Prostate gland (tissue), 2 donors: Measurements from ENCODE around the gene WRNIP1. TPM values are rescaled to one million over a fixed set of nuclear protein-coding genes. Genes with fewer than 3 reads are reported as not detected.
A peak's percentile ranks its signal among the peaks of the same experiment; 100 is the strongest.

Experiments
- DNase-seq: peaks from one replicate; pipeline ENCODE4 v3.0.0-alpha.2; 2019; ENCODE audit warnings: low spot score
- H3K27ac ChIP-seq, 2 donors: fragments of 200-600 bp; sonication (generic); 2 replicates each; pipeline ENCODE4 v1.5.1; 2017 to 2019
- H3K27me3 ChIP-seq: fragments of 200-600 bp; sonication (generic); replicated peaks from 2 replicates; pipeline ENCODE4 v1.5.1; 2019; ENCODE audit not compliant: insufficient read depth
- H3K36me3 ChIP-seq, 2 donors: fragments of 200-600 bp; sonication (generic); 1 replicate in 1 of 2; 2 replicates in 1 of 2; pipeline versions ENCODE4 v1.5.1 to v1.8.1; 2017 to 2019
- H3K4me1 ChIP-seq: fragments of 200-600 bp; sonication (generic); replicated peaks from 2 replicates; pipeline ENCODE4 v1.5.1; 2019
- H3K4me3 ChIP-seq, 2 donors: fragments of 200-600 bp; sonication (generic); 2 replicates each; pipeline ENCODE4 v1.5.1; 2017 to 2019
- H3K9me3 ChIP-seq: fragments of 200-600 bp; sonication (generic); 2 replicates; pipeline ENCODE4 v1.5.1; 2017
- POLR2A ChIP-seq: fragments of 450-650 bp; IDR thresholded peaks from one replicate; pipeline ENCODE4 v1.6.1; 2016; ENCODE audit warnings: antibody characterized with exemption, mild to moderate bottlenecking
- POLR2AphosphoS5 ChIP-seq: sonication (generic); formaldehyde crosslinking; IDR thresholded peaks from one replicate; pipeline ENCODE4 v1.6.1; 2017; ENCODE audit warnings: antibody characterized with exemption
- WGBS: methylation state at CpG from one replicate; pipeline ENCODE4 v1.1.5; 2018; 5-methylcytosine and 5-hydroxymethylcytosine counted together
- intact Hi-C: fragments of 100-400 bp; cut with DNase I; formaldehyde crosslinking; loops from one replicate; pipeline ENCODE4 v1.14.2; 2022
- total RNA-seq, 2 donors: library from RNA; depleted of rRNA; stranded (reverse); fragments of >200 nt; gene quantifications; one replicate each; pipeline ENCODE4 v1.1.0, GENCODE V29; 2016
- TF ChIP-seq, protein P1 (sequence below), 4 experiments: fragments of 200-600 bp in 2 of 4; fragments of 450-650 bp in 2 of 4; sonication (generic) in 2 of 4; IDR thresholded peaks; 1 replicate in 3 of 4; 2 replicates in 1 of 4; pipeline ENCODE4 v1.5.1; 2016 to 2019; ENCODE audit warnings: antibody characterized with exemption in 4 of 4, mild to moderate bottlenecking in 2 of 4, moderate library complexity in 2 of 4

The WRNIP1 gene
- total RNA-seq, 2 donors from 2014 or later, result 89.6 to 90.0 TPM

DNA sequence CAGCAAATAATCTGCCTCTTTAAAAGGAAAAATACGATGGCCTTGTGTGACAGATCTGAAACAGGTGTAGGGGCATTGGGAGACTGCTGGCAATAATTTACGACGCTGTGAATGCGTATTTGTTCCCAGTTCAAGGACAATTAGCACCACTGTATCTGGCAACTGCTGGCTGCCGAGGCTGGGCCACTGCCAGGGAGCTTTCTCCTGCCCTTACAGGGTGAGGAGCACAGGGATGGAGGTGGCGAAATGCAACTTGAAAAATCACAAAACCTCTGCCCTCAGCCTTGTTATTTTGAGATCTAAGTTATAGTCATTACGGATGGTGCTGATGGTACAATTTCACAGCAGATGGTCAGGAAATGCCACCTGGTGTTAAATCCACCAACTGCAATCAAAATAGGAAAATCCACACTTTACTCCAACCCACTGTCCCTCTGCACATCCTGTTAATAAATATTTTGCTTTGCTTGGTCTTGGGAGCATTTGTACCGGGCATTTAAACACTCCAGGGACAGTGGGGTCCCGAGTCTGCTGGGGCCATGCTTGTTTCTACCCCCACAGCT, 20.9 kb upstream of the WRNIP1 start:
- H3K27me3 ChIP-seq, result no peaks in the 10 kb centered on the region
- 22% methylated on average over 9 of the region's 9 CpGs for WGBS
- intact Hi-C loops, result no loop called here
- no peaks in the 10 kb centered on the region for H3K36me3 ChIP-seq
- TF ChIP-seq POLR2A (no peak), POLR2AphosphoS5 (no peak)
- TF ChIP-seq, protein P1, sequence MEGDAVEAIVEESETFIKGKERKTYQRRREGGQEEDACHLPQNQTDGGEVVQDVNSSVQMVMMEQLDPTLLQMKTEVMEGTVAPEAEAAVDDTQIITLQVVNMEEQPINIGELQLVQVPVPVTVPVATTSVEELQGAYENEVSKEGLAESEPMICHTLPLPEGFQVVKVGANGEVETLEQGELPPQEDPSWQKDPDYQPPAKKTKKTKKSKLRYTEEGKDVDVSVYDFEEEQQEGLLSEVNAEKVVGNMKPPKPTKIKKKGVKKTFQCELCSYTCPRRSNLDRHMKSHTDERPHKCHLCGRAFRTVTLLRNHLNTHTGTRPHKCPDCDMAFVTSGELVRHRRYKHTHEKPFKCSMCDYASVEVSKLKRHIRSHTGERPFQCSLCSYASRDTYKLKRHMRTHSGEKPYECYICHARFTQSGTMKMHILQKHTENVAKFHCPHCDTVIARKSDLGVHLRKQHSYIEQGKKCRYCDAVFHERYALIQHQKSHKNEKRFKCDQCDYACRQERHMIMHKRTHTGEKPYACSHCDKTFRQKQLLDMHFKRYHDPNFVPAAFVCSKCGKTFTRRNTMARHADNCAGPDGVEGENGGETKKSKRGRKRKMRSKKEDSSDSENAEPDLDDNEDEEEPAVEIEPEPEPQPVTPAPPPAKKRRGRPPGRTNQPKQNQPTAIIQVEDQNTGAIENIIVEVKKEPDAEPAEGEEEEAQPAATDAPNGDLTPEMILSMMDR (IDR thresholded peaks at IDR 0.05), result peak in 2 of 4 experiments; percentile 28 to 32
- H3K27ac ChIP-seq, result peak overlapping the region in 1 of 2 donors; percentile 22
- DNase-seq, result no peak
- no peaks in the 10 kb centered on the region for H3K9me3 ChIP-seq
- H3K4me3 ChIP-seq, result no peak overlapping the region
- H3K4me1 ChIP-seq, result peaks cover 4% of the 10 kb centered on the region

DNA sequence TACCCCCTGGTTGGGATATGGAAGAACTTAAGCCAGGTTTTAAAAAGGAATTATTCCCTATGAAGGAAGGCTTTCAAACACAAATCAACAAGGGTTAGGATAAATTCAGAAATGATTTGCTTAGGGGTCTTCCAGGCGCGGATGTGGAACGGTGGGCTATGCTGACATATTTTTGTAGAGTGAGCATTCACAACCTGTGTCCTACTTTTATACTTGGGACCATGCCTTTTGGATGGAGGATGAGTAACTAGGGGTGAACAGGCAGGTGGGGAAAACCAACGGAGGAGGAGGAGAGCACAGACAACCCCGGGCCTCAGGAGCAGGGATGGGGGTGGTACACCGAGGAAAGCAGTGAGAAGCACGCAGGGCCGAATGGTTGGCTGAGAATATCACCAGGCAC, 20.4 kb upstream of the WRNIP1 start:
- H3K27me3 ChIP-seq, result no peaks in the 10 kb centered on the region
- DNase-seq, result no peak
- no peak for TF ChIP-seq POLR2A
- no peak for TF ChIP-seq POLR2AphosphoS5
- TF ChIP-seq, protein P1 (IDR thresholded peaks at IDR 0.05), result no peak
- no peaks in the 10 kb centered on the region for H3K36me3 ChIP-seq
- intact Hi-C loops, result loop anchor here (5.0 kb wide), 1 partner anchor 1147 kb away; no protein-coding TSS in a partner anchor
- H3K27ac ChIP-seq, result no peak overlapping the region
- H3K9me3 ChIP-seq, result no peaks in the 10 kb centered on the region
- peaks cover 4% of the 10 kb centered on the region for H3K4me1 ChIP-seq
- WGBS, result 93% methylated on average over 8 of the region's 8 CpGs
- H3K4me3 ChIP-seq, result no peak overlapping the region

DNA sequence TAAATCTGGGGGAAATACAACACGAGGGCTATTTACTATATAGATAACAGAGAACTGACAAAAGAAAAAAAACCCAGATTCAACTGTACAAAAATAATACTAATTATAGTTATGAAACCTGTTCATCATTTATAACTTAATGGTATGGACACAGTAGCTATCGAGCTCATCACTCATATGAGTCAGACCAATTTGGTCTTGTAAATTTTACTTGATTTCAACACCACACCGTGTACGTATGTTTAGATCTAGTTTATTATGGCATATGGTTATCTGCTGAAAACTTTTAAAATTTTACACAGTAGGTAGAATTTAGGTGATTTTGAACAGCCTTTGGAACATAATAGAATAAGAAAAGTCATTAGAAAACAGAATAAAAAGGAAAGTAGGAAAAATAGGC, 19.9 kb upstream of the WRNIP1 start:
- no peak overlapping the region for H3K27ac ChIP-seq
- intact Hi-C loops, result loop anchor here (5.0 kb wide), 1 partner anchor 1148 kb away; no protein-coding TSS in a partner anchor
- no peaks in the 10 kb centered on the region for H3K36me3 ChIP-seq
- H3K27me3 ChIP-seq, result no peaks in the 10 kb centered on the region
- H3K4me3 ChIP-seq, result no peak overlapping the region
- H3K4me1 ChIP-seq, result peaks cover 4% of the 10 kb centered on the region
- WGBS, result 95% methylated on average over 4 of the region's 4 CpGs
- TF ChIP-seq POLR2A, result no peak
- TF ChIP-seq, protein P1 (IDR thresholded peaks at IDR 0.05), result no peak
- TF ChIP-seq POLR2AphosphoS5, result no peak
- no peak for DNase-seq
- no peaks in the 10 kb centered on the region for H3K9me3 ChIP-seq

DNA sequence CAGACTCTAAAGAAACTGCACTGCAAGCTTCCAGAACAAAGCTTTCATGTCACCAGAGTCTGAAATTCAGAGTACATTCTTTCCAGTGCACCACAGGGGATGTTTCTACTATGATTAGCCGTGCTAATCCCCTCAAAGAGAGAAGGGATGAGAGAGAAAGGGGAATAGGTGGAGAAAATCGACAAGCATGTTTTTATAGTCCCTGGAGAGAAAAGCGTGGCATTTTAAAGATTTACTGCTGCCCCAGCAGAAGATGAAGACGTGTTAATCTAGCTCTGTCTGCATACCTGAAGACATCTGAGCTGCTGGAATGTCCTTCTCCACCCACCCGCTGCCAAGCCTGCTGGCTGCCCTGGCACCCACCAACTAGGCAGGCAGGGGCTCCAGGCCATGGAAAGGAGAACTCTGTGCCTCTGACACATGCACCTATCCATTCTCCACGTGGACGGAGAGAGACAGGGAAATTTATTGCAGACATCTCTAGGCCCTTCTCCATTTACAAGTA, 18.6 kb upstream of the WRNIP1 start:
- H3K27ac ChIP-seq, result no peak overlapping the region

More for the DNA sequence above, 18.6 kb upstream of the WRNIP1 start:
- TF ChIP-seq POLR2A (no peak), POLR2AphosphoS5 (no peak)
- TF ChIP-seq, protein P1 (IDR thresholded peaks at IDR 0.05), result no peak
- Histone ChIP-seq H3K9me3 (no peaks in the 10 kb centered on the region), H3K4me3 (no peak overlapping the region), H3K4me1 (peaks cover 4% of the 10 kb centered on the region), H3K27me3 (no peaks in the 10 kb centered on the region), H3K36me3 (no peaks in the 10 kb centered on the region)
- 44% methylated on average over 7 of the region's 7 CpGs for WGBS
- intact Hi-C loops, result loop anchor here (5.0 kb wide), 1 partner anchor 1149 kb away; no protein-coding TSS in a partner anchor
- no peak for DNase-seq
